Measurements from ENCODE around the gene ASS1.

DNA sequence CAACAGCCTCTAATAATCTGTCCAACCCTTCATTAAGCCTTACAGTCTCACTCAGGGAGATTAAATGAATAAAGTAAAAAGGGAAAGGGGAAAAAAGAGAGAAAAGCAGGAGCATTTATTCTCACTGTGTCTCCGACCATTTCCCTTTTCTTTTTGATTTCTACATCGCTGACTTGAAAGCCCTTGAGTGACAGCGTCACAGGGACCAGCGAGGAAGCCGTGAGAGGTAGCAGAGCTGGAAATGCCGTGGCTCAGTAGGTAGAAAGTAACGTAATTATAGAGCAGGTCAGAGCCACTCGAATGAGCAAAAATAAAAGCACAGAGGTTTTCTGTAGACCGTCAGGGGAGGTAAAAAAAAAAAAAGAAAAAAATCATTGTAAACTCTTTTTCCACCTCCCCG is 52.4 kb downstream of the ASS1 start:
- TF ChIP-seq, protein P1, sequence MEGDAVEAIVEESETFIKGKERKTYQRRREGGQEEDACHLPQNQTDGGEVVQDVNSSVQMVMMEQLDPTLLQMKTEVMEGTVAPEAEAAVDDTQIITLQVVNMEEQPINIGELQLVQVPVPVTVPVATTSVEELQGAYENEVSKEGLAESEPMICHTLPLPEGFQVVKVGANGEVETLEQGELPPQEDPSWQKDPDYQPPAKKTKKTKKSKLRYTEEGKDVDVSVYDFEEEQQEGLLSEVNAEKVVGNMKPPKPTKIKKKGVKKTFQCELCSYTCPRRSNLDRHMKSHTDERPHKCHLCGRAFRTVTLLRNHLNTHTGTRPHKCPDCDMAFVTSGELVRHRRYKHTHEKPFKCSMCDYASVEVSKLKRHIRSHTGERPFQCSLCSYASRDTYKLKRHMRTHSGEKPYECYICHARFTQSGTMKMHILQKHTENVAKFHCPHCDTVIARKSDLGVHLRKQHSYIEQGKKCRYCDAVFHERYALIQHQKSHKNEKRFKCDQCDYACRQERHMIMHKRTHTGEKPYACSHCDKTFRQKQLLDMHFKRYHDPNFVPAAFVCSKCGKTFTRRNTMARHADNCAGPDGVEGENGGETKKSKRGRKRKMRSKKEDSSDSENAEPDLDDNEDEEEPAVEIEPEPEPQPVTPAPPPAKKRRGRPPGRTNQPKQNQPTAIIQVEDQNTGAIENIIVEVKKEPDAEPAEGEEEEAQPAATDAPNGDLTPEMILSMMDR (IDR thresholded peaks at IDR 0.05): no peak
- TF ChIP-seq POLR2A (IDR thresholded peaks at IDR 0.05): no peak

Measured in uterus (tissue), 2 donors.